Measurements from ENCODE around the gene C16orf95.

DNA sequence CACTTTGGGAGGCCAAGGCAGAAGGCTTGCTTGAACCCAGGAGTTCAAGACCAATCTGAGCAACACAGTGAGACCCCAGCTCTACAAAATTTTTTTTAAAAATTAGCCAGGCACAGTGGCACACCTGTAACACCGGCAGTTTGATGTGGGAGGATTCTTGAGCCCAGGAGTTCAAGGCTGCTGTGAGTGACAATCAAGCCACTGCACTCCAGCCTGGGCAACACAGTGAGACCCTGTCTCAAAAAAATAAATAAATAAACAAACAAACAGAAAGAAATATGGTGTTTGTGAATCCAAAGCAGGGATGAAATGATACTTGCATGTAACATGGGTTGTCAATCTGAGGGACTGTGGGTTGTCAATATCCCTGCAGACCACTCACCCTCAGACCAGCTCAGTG is 49.7 kb upstream of the C16orf95 start:
- TF ChIP-seq POLR2AphosphoS5 (IDR thresholded peaks at IDR 0.05; ENCODE audit: low read depth, low read length) (no peak), POLR2A (IDR thresholded peaks at IDR 0.05; ENCODE audit: low read depth, low read length) (no peak)

All from GM12892 (cell line).